ENCODE measurements around the gene HDGFL3.

- TF ChIP-seq GATA2 (IDR thresholded peaks at IDR 0.05; ENCODE audit: low read depth, low read length) = no peak
- no peak for TF ChIP-seq GATA3 (IDR thresholded peaks at IDR 0.05; ENCODE audit: low read depth, low read length)
Measured at GRCh38 chr15:83219026-83219425, 11.4 kb upstream of the HDGFL3 start.

Data from SH-SY5Y (cell line).